Urinary bladder (tissue), 4 donors: Measurements from ENCODE around the gene CACNA1D. TPM values are rescaled to one million over a fixed set of nuclear protein-coding genes. Genes with fewer than 3 reads are reported as not detected.

Source experiments
- DNase-seq: peaks from one replicate; pipeline ENCODE4 v3.0.0-alpha.2; 2015; ENCODE audit errors: extremely low spot score
- H3K27ac ChIP-seq: one replicate; pipeline ENCODE4 v1.5.1; 2013; ENCODE audit warnings: low read depth, mild to moderate bottlenecking, moderate library complexity
- H3K36me3 ChIP-seq: one replicate; pipeline ENCODE4 v1.6.1; 2013; ENCODE audit warnings: mild to moderate bottlenecking, moderate library complexity; ENCODE audit not compliant: insufficient read depth
- H3K4me1 ChIP-seq: one replicate; pipeline ENCODE4 v1.6.1; 2013; ENCODE audit warnings: mild to moderate bottlenecking, moderate library complexity; ENCODE audit not compliant: insufficient read depth
- H3K4me3 ChIP-seq: one replicate; pipeline ENCODE4 v1.5.1; 2013; ENCODE audit warnings: low read depth, low read length
- WGBS: extraction: QIAGEN DNeasy Blood & Tissue Kit; methylation state at CpG from one replicate; pipeline ENCODE4 v1.1.7; 2013; 5-methylcytosine and 5-hydroxymethylcytosine counted together
- polyA plus RNA-seq: library from polyadenylated mRNA; stranded (reverse); fragments of 200-250 nt; gene quantifications from one replicate; pipeline ENCODE4 v1.2.3, GENCODE V29; 2013
- total RNA-seq: library from RNA; depleted of rRNA; stranded (reverse); fragments of >200 nt; gene quantifications from one replicate; pipeline ENCODE4 v1.2.3, GENCODE V29; 2014
- donor health status: healthy with polysubstance abuse.
- donor health status: healthy.

The CACNA1D gene
- total and polyA plus RNA-seq, 2 donors = 1.6 to 23.5 TPM

- Histone ChIP-seq H3K36me3 (no peaks in the 10 kb centered on the region), H3K4me1 (no peaks in the 10 kb centered on the region), H3K4me3 (no peak overlapping the region), H3K27ac (no peak overlapping the region)
- WGBS = 96% methylated on average over 7 of the region's 7 CpGs
- no peak for DNase-seq
Measured at GRCh38 chr3:53500165-53500777, 5.9 kb downstream of the CACNA1D start.

GRCh38 chr3:53501178-53501577, 6.8 kb downstream of the CACNA1D start:
- 68% methylated on average over 8 of the region's 8 CpGs for WGBS
- H3K4me1 ChIP-seq = no peaks in the 10 kb centered on the region
- DNase-seq = no peak
- H3K27ac ChIP-seq = no peak overlapping the region
- no peaks in the 10 kb centered on the region for H3K36me3 ChIP-seq
- no peak overlapping the region for H3K4me3 ChIP-seq

GRCh38 chr3:53502737-53503136, 8.3 kb downstream of the CACNA1D start:
- no peak overlapping the region for H3K27ac ChIP-seq
- DNase-seq = no peak
- no peak overlapping the region for H3K4me3 ChIP-seq
- H3K36me3 ChIP-seq = no peaks in the 10 kb centered on the region
- 78% methylated on average over 4 of the region's 4 CpGs for WGBS
- no peaks in the 10 kb centered on the region for H3K4me1 ChIP-seq

- Histone ChIP-seq H3K27ac (no peak overlapping the region), H3K4me1 (no peaks in the 10 kb centered on the region), H3K4me3 (no peak overlapping the region), H3K36me3 (no peaks in the 10 kb centered on the region)
- 90% methylated on average over 5 of the region's 5 CpGs for WGBS
- DNase-seq = no peak
Measured at GRCh38 chr3:53503195-53503594, 8.8 kb downstream of the CACNA1D start.

- no peak for DNase-seq
- H3K27ac ChIP-seq = no peak overlapping the region
- no peaks in the 10 kb centered on the region for H3K4me1 ChIP-seq
- WGBS = 84% methylated on average over 4 of the region's 4 CpGs
- no peak overlapping the region for H3K4me3 ChIP-seq
- no peaks in the 10 kb centered on the region for H3K36me3 ChIP-seq
Measured at GRCh38 chr3:53506110-53506762, 11.8 kb downstream of the CACNA1D start.

- DNase-seq = no peak
- no peaks in the 10 kb centered on the region for H3K36me3 ChIP-seq
- no peaks in the 10 kb centered on the region for H3K4me1 ChIP-seq
- no peak overlapping the region for H3K4me3 ChIP-seq
- no peak overlapping the region for H3K27ac ChIP-seq
Measured at GRCh38 chr3:53506763-53507145, 12.3 kb downstream of the CACNA1D start.

GRCh38 chr3:53509494-53509893, 15.1 kb downstream of the CACNA1D start:
- Histone ChIP-seq H3K36me3 (no peaks in the 10 kb centered on the region), H3K4me1 (no peaks in the 10 kb centered on the region), H3K4me3 (no peak overlapping the region), H3K27ac (no peak overlapping the region)
- 76% methylated on average over 9 of the region's 9 CpGs for WGBS
- DNase-seq = no peak

- no peak overlapping the region for H3K27ac ChIP-seq
- 26% methylated on average over 3 of the region's 3 CpGs for WGBS
Measured at GRCh38 chr3:53510508-53510907, 16.1 kb downstream of the CACNA1D start.

GRCh38 chr3:53511246-53511645, 16.8 kb downstream of the CACNA1D start:
- DNase-seq = no peak
- 83% methylated on average over 13 of the region's 13 CpGs for WGBS

More at GRCh38 chr3:53510508-53510907, 16.1 kb downstream of the CACNA1D start:
- H3K4me3 ChIP-seq = no peak overlapping the region
- no peaks in the 10 kb centered on the region for H3K36me3 ChIP-seq
- no peaks in the 10 kb centered on the region for H3K4me1 ChIP-seq
- no peak for DNase-seq

GRCh38 chr3:53513556-53514190, 19.3 kb downstream of the CACNA1D start:
- DNase-seq = no peak
- no peak overlapping the region for H3K27ac ChIP-seq
- H3K4me3 ChIP-seq = no peak overlapping the region
- H3K4me1 ChIP-seq = no peaks in the 10 kb centered on the region
- H3K36me3 ChIP-seq = no peaks in the 10 kb centered on the region
- 87% methylated on average over 7 of the region's 7 CpGs for WGBS

More at GRCh38 chr3:53511246-53511645, 16.8 kb downstream of the CACNA1D start:
- Histone ChIP-seq H3K27ac (no peak overlapping the region), H3K4me3 (no peak overlapping the region), H3K36me3 (no peaks in the 10 kb centered on the region), H3K4me1 (no peaks in the 10 kb centered on the region)

GRCh38 chr3:53516339-53516738, 21.9 kb downstream of the CACNA1D start:
- Histone ChIP-seq H3K4me1 (no peaks in the 10 kb centered on the region), H3K36me3 (no peaks in the 10 kb centered on the region), H3K27ac (no peak overlapping the region), H3K4me3 (no peak overlapping the region)
- no peak for DNase-seq
- 83% methylated on average over 5 of the region's 5 CpGs for WGBS

- H3K4me3 ChIP-seq = no peak overlapping the region
- 33% methylated on average over 6 of the region's 6 CpGs for WGBS
- H3K4me1 ChIP-seq = no peaks in the 10 kb centered on the region
- H3K27ac ChIP-seq = no peak overlapping the region
- DNase-seq = no peak
- H3K36me3 ChIP-seq = no peaks in the 10 kb centered on the region
Measured at GRCh38 chr3:53518495-53518981, 24.1 kb downstream of the CACNA1D start.

GRCh38 chr3:53519065-53519709, 24.8 kb downstream of the CACNA1D start:
- no peaks in the 10 kb centered on the region for H3K36me3 ChIP-seq
- no peaks in the 10 kb centered on the region for H3K4me1 ChIP-seq
- DNase-seq = no peak
- no peak overlapping the region for H3K27ac ChIP-seq
- WGBS = 50% methylated on average over 6 of the region's 6 CpGs
- no peak overlapping the region for H3K4me3 ChIP-seq

GRCh38 chr3:53523346-53523745, 28.9 kb downstream of the CACNA1D start:
- 93% methylated on average over 3 of the region's 3 CpGs for WGBS
- Histone ChIP-seq H3K4me1 (no peaks in the 10 kb centered on the region), H3K36me3 (no peaks in the 10 kb centered on the region), H3K27ac (no peak overlapping the region), H3K4me3 (no peak overlapping the region)
- no peak for DNase-seq
